Ovary (tissue), 3 donors: Measurements from ENCODE around the gene CFB.

Source experiments
- POLR2A ChIP-seq: fragments of 450-650 bp; IDR thresholded peaks from one replicate; pipeline ENCODE4 v1.6.1; 2017; ENCODE audit warnings: antibody characterized with exemption, mild to moderate bottlenecking, moderate library complexity
- TF ChIP-seq, protein P1 (sequence below), 3 donors: fragments of 450-650 bp in 2 of 3; fragments of 200-600 bp in 1 of 3; IDR thresholded peaks; one replicate each; pipeline versions ENCODE4 v1.5.1 to v1.8.0; 2016 to 2022; ENCODE audit warnings: antibody characterized with exemption in 3 of 3, mild to moderate bottlenecking in 1 of 3
- donor health status: DM: no; HTN: no; CAD: no.

DNA sequence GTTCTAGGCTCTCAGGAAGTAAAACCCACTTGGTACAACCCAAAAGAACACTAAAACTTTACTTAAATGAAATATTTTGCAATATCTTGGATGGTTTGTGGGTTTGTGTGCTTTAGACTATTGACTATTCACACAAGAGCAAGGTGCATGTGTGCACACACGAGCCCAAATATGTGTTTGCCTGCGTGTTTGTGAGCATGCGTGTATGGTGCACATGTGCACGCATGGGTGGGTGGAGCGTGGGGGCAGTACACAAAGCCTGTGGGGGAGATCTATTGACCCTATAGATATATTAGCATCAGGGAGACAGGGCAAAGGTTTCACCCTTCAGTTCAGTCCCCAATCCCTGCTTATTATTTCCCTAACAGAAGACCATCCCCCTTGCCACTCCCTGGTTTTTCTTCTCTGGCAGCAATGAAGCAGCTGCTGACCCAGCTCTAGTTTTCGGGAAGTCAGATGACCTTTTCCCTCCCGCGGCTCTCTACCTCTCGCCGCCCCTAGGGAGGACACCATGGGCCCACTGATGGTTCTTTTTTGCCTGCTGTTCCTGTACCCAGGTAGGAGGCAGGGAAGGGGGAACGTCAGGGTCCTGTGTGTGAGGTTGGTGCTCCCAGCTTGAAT is 18.5 kb upstream of the CFB start, which contains the start of gene C2:
- TF ChIP-seq, protein P1, sequence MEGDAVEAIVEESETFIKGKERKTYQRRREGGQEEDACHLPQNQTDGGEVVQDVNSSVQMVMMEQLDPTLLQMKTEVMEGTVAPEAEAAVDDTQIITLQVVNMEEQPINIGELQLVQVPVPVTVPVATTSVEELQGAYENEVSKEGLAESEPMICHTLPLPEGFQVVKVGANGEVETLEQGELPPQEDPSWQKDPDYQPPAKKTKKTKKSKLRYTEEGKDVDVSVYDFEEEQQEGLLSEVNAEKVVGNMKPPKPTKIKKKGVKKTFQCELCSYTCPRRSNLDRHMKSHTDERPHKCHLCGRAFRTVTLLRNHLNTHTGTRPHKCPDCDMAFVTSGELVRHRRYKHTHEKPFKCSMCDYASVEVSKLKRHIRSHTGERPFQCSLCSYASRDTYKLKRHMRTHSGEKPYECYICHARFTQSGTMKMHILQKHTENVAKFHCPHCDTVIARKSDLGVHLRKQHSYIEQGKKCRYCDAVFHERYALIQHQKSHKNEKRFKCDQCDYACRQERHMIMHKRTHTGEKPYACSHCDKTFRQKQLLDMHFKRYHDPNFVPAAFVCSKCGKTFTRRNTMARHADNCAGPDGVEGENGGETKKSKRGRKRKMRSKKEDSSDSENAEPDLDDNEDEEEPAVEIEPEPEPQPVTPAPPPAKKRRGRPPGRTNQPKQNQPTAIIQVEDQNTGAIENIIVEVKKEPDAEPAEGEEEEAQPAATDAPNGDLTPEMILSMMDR (IDR thresholded peaks at IDR 0.05) = no peak
- no peak for TF ChIP-seq POLR2A
